ENCODE results near the gene RSPH6A. TPM values are rescaled to one million over a fixed set of nuclear protein-coding genes. Genes with fewer than 3 reads are reported as not detected.

Gene RSPH6A
- total and polyA plus RNA-seq, 2 of the 13 experiments (the other 11 are each of a cell fraction or from before 2014, with no cell fraction given): 0.07 TPM; not detected in 1

GRCh38 chr19:45767410-45767880 lies 47.7 kb downstream of the RSPH6A start:
- no peak overlapping the region for H2AFZ ChIP-seq (ENCODE audit: low read length)
- H3K4me2 ChIP-seq (ENCODE audit: low read depth, low read length): peak overlapping the region; percentile 93
- no peaks in the 10 kb centered on the region for H3K9me3 ChIP-seq (ENCODE audit: low read length)
- 0% methylated on average over 13 of the region's 31 CpGs for WGBS (ENCODE audit: low lambda C conversion rate)
- CTCF ChIA-PET (ENCODE audit: low intra/inter-chr PET ratio, low total read pairs): no interaction called here
- DNase-seq (ENCODE audit: low spot score) (peak; percentile 78), ATAC-seq (peak; percentile 20), FAIRE-seq (peak; percentile 66)
- H3K27me3 ChIP-seq (ENCODE audit: control insufficient read depth in 1 of 2, insufficient read depth in 2 of 2, low read length in 2 of 2): peaks cover 5 to 7% of the 10 kb centered on the region in 2 experiments; a peak in 2 of 5 replicates
- no TSS peak for BruUV-seq (replicated peaks)
- no peaks in the 10 kb centered on the region for H4K20me1 ChIP-seq (ENCODE audit: insufficient read depth, low read length)
- POLR2A ChIA-PET: interaction anchor here (0.5 to 4.7 kb wide), 17 partner anchors 8 to 115 kb away, joined by 3 to 94 read pairs (median 5); partner anchors contain the start of genes DMWD, FBXO46, FOXA3 and QPCTL
- no peaks in the 10 kb centered on the region for H3K36me3 ChIP-seq (replicated peaks in 1 of 2; ENCODE audit: control insufficient read depth in 1 of 2, insufficient read depth in 2 of 2, low read length in 2 of 2)
- intact Hi-C loops (cut with micrococcal nuclease; ENCODE audit: unreplicated experiment): loop anchor here (5.0 kb wide), 1 partner anchor 35 kb away; the partner anchor contains the start of genes FBXO46 and MEIOSIN
- peak overlapping the region; percentile 91 for H3K27ac ChIP-seq (ENCODE audit: extremely low read length, insufficient read depth, low read length)
- peaks cover 16% of the 10 kb centered on the region for H3K4me1 ChIP-seq (ENCODE audit: insufficient read depth, low read length)
- in situ Hi-C loops (cut with HindIII; ENCODE audit: extremely low pct_ligation_motif_present, low pct_unique_long_range_greater_than_20kb): no loop called here
- H3K9ac ChIP-seq (ENCODE audit: insufficient read depth, low read depth, low read length): peak overlapping the region; percentile 91
- H3K4me3 ChIP-seq (replicated peaks in 1 of 3; ENCODE audit: insufficient read depth in 1 of 3, low read depth in 2 of 3, low read length in 3 of 3): peak overlapping the region; percentile 75 to 87 (median 76)
- H3K79me2 ChIP-seq (ENCODE audit: insufficient read depth, low read length): peaks cover 3% of the 10 kb centered on the region
- TF ChIP-seq ZHX1 (CRISPR knock-in tag; IDR thresholded peaks at IDR 0.05; ENCODE audit: low read depth): no peak
- TF ChIP-seq MZF1 (CRISPR knock-in tag; IDR thresholded peaks at IDR 0.05; ENCODE audit: borderline replicate concordance): no peak
- TF ChIP-seq ZNF839 (CRISPR knock-in tag; IDR thresholded peaks at IDR 0.05; ENCODE audit: borderline replicate concordance): no peak
- no peak for TF ChIP-seq ZNF784 (CRISPR knock-in tag; IDR thresholded peaks at IDR 0.05; ENCODE audit: borderline replicate concordance)
- TF ChIP-seq MEIS1 (CRISPR knock-in tag; IDR thresholded peaks at IDR 0.05; ENCODE audit: borderline replicate concordance): no peak
- no peak for TF ChIP-seq AKNA (CRISPR knock-in tag; IDR thresholded peaks at IDR 0.05; ENCODE audit: borderline replicate concordance)
- TF ChIP-seq RXRB (CRISPR knock-in tag; IDR thresholded peaks at IDR 0.05; ENCODE audit: borderline replicate concordance): no peak
- no peak for TF ChIP-seq MAF1 (CRISPR knock-in tag; IDR thresholded peaks at IDR 0.05; ENCODE audit: borderline replicate concordance)
- no peak for TF ChIP-seq GATA4 (IDR thresholded peaks at IDR 0.05; ENCODE audit: borderline replicate concordance, low read depth)
- TF ChIP-seq ZNF770 (CRISPR knock-in tag; IDR thresholded peaks at IDR 0.05): peak; percentile 11; the same call in 1 of the 2 replicates
- TF ChIP-seq WIZ (CRISPR knock-in tag; IDR thresholded peaks at IDR 0.05): no peak
- no peak for TF ChIP-seq DMAP1 (CRISPR knock-in tag; IDR thresholded peaks at IDR 0.05)
- peak; percentile 98 for TF ChIP-seq SIX4 (CRISPR knock-in tag; IDR thresholded peaks at IDR 0.05)

All from HepG2 (cell line).